ENCODE data around the gene IL22RA1.

IL22RA1 gene

DNA sequence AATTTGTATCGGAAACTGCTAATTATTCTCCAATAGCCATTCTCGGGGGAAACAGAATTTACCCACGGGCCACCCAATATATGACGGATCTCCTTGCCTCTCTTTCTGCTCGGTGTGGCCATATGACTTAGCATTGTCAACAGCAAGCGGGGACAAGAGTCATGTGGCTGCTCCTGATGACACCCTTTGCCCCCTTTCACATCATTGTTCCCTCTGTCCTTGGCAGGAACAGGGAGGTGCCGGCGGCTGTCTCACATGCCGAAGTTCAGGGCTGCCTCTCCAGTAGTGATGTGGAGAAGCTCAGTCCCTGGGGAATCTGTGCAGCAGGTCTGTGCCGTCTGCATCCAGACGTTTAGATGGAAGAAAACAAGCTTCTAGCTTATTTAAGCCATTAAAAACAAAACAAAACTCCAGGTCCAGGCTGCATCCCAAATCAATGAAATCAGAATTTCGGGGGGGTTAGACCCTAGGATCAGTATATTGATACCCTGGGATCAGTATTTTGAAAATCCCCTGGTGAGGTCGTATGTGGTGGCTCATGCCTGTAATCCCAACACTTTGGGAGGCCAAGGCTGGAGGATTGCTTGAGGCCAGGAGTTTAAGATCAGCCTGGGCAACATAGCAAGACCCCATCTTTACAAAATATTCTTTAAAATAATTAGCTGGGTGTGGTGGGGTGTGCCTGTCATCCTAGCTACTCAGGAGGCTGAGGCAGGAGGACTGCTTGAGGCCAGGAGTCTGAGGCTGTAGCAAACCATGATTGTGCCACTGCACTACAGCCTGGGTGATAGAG lies 41.8 kb downstream of the IL22RA1 start:
- ATAC-seq: no peak
- TF ChIP-seq PPARA (CRISPR knock-in tag; IDR thresholded peaks at IDR 0.05; ENCODE audit: borderline replicate concordance) (no peak), CSDC2 (CRISPR knock-in tag; IDR thresholded peaks at IDR 0.05) (no peak)

DNA sequence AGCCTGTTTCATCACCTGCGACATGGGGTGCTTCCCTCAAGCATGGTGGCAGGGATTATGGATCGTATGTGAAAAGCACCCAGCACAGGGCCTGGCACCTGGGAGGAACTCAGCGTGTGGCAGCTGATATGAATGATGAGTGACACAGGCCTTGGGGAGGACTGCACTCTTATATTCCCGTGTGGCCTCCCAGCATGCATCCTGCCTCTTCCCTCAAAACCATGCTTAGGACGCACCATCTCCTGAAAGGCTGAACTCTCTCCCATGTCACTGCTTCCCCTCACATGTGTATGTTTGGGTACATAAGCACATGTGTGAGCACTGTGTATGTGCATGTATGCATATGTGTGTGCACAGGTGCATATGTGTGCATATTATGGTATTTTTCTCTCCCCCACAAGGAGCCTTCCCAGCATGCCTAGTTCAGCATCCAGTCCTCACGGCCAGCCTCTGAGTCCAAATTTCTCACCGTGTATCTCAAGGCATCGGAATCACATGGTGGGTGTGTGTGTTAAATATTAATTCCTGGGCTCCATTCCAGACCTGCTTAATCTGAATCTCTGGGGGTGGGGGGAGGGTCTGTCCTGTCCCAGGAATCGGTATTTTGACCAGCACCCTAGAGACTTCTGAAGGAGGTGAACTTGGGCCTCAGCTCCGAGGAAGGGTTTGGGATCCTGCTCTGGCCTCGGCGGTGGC lies 43.8 kb downstream of the IL22RA1 start:
- no peak for ATAC-seq

DNA sequence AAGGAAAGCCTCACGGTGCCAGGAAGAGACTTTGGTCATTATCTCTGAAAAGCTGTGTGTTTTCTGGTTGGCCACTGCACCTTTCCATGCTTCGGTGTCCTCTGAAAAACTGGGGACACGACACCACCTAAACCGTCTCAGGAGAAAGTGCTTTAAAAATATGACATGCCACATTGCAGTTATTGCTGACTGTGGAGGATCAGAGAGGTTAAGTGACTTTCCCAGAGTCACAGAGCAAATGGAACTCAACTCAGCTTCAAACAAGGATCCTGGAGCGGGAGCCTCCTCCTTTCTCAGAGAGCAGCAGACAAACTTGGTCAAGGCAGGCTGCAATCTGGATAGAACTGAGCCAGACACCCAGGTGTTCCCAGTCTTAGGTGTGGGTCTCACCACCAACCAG lies 44.8 kb downstream of the IL22RA1 start:
- ATAC-seq: no peak
- TF ChIP-seq ISL1 (CRISPR knock-in tag; IDR thresholded peaks at IDR 0.05) (no peak), BACH2 (CRISPR knock-in tag; IDR thresholded peaks at IDR 0.05; ENCODE audit: borderline replicate concordance) (no peak), ZNF70 (CRISPR knock-in tag; IDR thresholded peaks at IDR 0.05) (no peak), ARNTL (CRISPR knock-in tag; IDR thresholded peaks at IDR 0.05; ENCODE audit: borderline replicate concordance, low read depth) (no peak), PPARA (CRISPR knock-in tag; IDR thresholded peaks at IDR 0.05; ENCODE audit: borderline replicate concordance) (no peak)
- TF ChIP-seq, protein P1, sequence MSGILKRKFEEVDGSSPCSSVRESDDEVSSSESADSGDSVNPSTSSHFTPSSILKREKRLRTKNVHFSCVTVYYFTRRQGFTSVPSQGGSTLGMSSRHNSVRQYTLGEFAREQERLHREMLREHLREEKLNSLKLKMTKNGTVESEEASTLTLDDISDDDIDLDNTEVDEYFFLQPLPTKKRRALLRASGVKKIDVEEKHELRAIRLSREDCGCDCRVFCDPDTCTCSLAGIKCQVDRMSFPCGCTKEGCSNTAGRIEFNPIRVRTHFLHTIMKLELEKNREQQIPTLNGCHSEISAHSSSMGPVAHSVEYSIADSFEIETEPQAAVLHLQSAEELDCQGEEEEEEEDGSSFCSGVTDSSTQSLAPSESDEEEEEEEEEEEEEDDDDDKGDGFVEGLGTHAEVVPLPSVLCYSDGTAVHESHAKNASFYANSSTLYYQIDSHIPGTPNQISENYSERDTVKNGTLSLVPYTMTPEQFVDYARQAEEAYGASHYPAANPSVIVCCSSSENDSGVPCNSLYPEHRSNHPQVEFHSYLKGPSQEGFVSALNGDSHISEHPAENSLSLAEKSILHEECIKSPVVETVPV (CRISPR knock-in tag; IDR thresholded peaks at IDR 0.05): no peak
- TF ChIP-seq, protein P2, sequence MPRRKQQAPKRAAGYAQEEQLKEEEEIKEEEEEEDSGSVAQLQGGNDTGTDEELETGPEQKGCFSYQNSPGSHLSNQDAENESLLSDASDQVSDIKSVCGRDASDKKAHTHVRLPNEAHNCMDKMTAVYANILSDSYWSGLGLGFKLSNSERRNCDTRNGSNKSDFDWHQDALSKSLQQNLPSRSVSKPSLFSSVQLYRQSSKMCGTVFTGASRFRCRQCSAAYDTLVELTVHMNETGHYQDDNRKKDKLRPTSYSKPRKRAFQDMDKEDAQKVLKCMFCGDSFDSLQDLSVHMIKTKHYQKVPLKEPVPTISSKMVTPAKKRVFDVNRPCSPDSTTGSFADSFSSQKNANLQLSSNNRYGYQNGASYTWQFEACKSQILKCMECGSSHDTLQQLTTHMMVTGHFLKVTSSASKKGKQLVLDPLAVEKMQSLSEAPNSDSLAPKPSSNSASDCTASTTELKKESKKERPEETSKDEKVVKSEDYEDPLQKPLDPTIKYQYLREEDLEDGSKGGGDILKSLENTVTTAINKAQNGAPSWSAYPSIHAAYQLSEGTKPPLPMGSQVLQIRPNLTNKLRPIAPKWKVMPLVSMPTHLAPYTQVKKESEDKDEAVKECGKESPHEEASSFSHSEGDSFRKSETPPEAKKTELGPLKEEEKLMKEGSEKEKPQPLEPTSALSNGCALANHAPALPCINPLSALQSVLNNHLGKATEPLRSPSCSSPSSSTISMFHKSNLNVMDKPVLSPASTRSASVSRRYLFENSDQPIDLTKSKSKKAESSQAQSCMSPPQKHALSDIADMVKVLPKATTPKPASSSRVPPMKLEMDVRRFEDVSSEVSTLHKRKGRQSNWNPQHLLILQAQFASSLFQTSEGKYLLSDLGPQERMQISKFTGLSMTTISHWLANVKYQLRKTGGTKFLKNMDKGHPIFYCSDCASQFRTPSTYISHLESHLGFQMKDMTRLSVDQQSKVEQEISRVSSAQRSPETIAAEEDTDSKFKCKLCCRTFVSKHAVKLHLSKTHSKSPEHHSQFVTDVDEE (CRISPR knock-in tag; IDR thresholded peaks at IDR 0.05): no peak
- TF ChIP-seq, protein P3, sequence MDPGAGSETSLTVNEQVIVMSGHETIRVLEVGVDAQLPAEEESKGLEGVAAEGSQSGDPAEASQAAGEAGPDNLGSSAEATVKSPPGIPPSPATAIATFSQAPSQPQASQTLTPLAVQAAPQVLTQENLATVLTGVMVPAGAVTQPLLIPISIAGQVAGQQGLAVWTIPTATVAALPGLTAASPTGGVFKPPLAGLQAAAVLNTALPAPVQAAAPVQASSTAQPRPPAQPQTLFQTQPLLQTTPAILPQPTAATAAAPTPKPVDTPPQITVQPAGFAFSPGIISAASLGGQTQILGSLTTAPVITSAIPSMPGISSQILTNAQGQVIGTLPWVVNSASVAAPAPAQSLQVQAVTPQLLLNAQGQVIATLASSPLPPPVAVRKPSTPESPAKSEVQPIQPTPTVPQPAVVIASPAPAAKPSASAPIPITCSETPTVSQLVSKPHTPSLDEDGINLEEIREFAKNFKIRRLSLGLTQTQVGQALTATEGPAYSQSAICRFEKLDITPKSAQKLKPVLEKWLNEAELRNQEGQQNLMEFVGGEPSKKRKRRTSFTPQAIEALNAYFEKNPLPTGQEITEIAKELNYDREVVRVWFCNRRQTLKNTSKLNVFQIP (CRISPR knock-in tag; IDR thresholded peaks at IDR 0.05; ENCODE audit: borderline replicate concordance, low read depth): no peak

More for the DNA sequence above, 43.8 kb downstream of the IL22RA1 start:
- no peak for TF ChIP-seq ZFP3 (CRISPR knock-in tag; IDR thresholded peaks at IDR 0.05)
- TF ChIP-seq TOX (CRISPR knock-in tag; IDR thresholded peaks at IDR 0.05; ENCODE audit: borderline replicate concordance): no peak
- no peak for TF ChIP-seq ZNF565 (CRISPR knock-in tag; conservative IDR thresholded peaks at IDR 0.05; ENCODE audit: low read depth)
- TF ChIP-seq, protein P1 (CRISPR knock-in tag; IDR thresholded peaks at IDR 0.05): no peak
- TF ChIP-seq, protein P2 (CRISPR knock-in tag; IDR thresholded peaks at IDR 0.05): no peak
- no peak for TF ChIP-seq SNAI2 (CRISPR knock-in tag; IDR thresholded peaks at IDR 0.05)

DNA sequence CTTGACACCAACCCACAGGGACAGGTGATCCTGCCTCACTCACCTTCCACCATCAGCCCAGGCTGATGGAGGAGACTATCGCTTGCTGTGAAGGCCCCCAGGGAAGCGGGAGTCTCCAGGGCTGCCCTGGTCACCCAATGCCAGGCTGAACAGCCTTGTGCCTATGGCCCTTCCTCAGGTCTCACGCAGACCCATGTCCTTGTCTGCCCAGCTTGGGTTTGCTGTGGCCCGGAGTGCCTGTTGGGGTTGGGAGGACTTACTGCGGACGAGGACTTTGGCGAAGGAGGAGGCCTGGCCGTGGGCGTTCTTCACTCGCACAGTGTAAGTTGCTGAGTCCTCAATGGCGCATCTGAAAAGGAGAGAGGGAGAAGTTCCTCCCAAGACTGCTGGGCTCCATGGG lies 45.3 kb downstream of the IL22RA1 start:
- ATAC-seq: no peak
- TF ChIP-seq CSDC2 (CRISPR knock-in tag; IDR thresholded peaks at IDR 0.05): no peak
- no peak for TF ChIP-seq ZFP30 (CRISPR knock-in tag; IDR thresholded peaks at IDR 0.05)
- TF ChIP-seq ESRRG (CRISPR knock-in tag; IDR thresholded peaks at IDR 0.05): no peak
- no peak for TF ChIP-seq BACH2 (CRISPR knock-in tag; IDR thresholded peaks at IDR 0.05; ENCODE audit: borderline replicate concordance)
- TF ChIP-seq ZNF565 (CRISPR knock-in tag; conservative IDR thresholded peaks at IDR 0.05; ENCODE audit: low read depth): no peak
- no peak for TF ChIP-seq ZNF8 (CRISPR knock-in tag; IDR thresholded peaks at IDR 0.05)
- TF ChIP-seq RARB (CRISPR knock-in tag; IDR thresholded peaks at IDR 0.05): no peak
- TF ChIP-seq, protein P2 (CRISPR knock-in tag; IDR thresholded peaks at IDR 0.05): no peak
- TF ChIP-seq OSR1 (CRISPR knock-in tag; IDR thresholded peaks at IDR 0.05): no peak
- no peak for TF ChIP-seq ZC3H10 (CRISPR knock-in tag; IDR thresholded peaks at IDR 0.05)

All from SK-N-SH treated with all-trans-retinoic acid at 6 μM for 48 hours (cell line).